ENCODE measurements around the gene CREG1.
A peak's percentile ranks its signal among the peaks of the same experiment; 100 is the strongest.

The CREG1 gene

DNA sequence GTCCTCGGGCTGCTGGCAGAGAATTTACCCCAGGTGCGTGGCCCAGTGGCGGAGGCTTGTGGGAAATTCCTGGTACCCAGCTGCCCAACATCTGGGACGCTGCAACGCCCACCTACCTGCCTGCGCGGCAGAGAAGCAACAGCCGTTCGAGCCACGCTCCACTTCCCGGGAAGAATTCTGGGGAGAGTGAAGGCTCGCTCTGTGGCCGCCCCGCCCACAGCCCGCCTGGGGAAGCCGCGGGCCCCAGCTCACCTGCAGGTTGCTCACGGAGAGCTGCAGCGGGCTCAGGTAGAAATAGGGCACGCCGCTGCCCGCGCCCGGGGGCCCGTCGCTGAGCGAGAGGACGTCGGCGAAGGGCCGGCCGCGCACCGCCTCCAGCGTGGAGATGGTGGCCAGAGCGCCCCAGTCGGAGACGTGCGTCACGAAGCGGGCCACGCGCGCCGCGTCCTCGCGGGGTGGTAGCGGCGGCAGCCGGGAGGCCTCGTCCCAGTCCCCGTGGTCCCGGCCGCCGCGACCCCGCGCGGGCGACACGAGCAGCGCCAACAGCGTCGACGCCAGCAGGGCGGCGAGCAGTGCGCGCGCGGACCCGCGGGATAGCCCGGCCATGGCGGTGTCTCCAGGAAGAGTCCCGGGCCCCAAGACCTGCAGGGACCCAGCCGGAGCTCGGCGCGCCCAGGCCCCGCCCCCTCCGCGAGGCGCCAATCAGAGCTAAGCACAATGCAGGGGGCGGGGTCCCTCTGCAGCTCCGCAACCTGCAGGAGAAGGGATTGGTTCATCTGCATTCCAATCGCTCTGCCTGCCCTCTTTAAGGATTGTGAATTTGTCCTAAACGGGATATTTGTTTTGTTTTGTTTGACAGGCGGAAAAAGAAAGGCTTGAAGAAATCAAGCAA is at the start of gene CREG1:
TSS of gene CREG1 (minus strand) at position 627 of the 892 bp plus-strand sequence.
- peak within 1 kb of the TSS; percentile 67 for H3K4me3 ChIP-seq (ENCODE audit: low read length)
- TF ChIP-seq, protein P1, sequence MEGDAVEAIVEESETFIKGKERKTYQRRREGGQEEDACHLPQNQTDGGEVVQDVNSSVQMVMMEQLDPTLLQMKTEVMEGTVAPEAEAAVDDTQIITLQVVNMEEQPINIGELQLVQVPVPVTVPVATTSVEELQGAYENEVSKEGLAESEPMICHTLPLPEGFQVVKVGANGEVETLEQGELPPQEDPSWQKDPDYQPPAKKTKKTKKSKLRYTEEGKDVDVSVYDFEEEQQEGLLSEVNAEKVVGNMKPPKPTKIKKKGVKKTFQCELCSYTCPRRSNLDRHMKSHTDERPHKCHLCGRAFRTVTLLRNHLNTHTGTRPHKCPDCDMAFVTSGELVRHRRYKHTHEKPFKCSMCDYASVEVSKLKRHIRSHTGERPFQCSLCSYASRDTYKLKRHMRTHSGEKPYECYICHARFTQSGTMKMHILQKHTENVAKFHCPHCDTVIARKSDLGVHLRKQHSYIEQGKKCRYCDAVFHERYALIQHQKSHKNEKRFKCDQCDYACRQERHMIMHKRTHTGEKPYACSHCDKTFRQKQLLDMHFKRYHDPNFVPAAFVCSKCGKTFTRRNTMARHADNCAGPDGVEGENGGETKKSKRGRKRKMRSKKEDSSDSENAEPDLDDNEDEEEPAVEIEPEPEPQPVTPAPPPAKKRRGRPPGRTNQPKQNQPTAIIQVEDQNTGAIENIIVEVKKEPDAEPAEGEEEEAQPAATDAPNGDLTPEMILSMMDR (conservative IDR thresholded peaks at IDR 0.05; ENCODE audit: low read depth, low read length): no peak
- peak; percentile 77 for DNase-seq (ENCODE audit: low read depth)

DNA sequence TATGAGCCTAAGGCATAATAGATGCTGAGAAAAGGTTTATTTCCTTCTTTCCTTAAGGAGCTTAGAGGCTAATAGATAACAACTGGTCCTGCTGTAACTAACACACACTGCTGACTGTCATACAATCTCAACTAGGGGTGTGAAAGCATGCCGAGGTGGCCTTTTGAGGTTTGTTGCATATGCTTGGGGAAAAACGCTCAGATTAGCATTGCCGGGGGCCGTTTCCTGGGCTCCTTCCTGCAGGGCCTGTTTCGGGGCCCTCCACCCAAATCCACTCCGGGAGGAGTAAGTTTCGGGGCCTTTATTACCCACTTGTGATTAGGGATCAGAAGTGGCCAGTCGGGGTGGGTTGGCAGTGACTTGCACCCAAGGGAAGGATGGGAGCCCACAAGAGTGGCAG is 49.3 kb upstream of the CREG1 start:
- H3K4me3 ChIP-seq (ENCODE audit: low read length): no peak overlapping the region
- DNase-seq (ENCODE audit: low read depth): no peak
- TF ChIP-seq, protein P1 (conservative IDR thresholded peaks at IDR 0.05; ENCODE audit: low read depth, low read length): no peak

DNA sequence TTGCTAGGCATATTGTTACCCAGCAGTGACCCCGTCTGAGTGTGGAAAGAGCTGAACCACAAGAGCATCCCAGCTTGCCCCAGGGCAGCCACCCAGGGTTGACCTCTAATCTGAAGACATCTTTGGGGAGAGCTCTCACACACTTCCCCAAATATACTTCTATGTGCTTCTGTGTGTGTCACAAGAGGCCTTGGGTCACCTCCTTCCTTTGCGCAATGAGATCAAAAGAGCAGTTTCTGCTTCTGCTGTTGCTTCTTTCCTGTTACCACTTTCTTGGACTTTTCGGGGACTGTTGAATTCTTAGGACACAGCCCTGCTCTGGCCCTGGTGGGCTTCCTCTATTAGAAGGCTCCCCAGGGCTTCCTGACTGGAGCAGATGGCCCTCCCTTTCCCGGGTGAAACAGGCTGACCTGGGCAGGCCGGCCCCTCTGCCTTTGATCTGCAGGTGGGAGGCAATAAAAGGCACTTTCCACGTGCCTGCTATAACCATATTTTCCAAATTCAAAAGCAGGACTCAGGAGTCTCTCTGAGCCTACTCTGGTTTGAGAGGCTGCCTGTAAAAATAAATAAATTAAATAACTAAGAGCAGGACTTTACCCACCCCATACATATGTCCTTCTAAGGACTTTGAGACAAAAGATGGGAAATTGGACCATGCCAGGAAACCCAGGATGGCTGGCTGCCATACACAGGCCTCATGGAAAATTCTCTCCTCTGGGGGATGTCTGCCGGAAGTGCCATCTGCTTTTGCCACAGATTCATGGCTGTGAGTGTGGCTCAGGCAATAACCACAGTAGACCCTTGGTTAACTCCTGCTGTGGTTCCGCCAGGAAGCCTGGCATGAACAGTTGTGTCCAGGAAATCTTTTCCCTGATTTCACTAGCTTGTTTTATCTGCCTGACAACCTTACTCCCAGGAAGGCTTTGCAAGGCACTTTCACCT is 48.2 kb upstream of the CREG1 start:
- TF ChIP-seq, protein P1 (conservative IDR thresholded peaks at IDR 0.05; ENCODE audit: low read depth, low read length): no peak
- DNase-seq (ENCODE audit: low read depth): no peak
- no peak overlapping the region for H3K4me3 ChIP-seq (ENCODE audit: low read length)

DNA sequence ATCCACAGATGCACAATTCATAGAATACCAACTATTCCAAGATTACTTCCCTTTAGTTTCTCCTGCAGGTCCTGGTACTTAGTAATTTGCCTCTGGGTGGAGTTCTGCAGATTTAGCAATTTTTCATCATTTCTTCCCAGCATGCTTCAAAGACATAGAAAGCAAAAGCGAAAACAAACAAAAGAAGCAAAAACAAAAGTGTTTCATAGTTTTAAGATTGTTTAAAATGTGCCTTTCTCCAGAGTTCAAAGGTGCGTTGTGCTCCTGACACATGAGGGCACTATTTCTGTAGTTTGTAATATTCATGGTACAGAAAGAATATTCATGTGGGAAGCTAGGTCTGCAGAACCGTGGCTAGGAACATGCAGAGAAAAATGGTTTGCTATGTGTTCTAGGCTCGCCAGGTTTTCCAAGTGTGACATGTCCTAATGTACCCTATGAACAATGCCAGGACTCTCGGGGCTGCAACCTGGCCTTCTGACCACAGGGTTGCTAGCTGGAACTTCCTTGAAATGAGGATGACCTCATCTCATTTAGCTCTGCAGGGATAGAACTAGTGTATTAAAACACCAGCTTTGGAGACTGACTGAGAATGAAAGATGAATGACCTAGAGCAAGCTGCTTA is 46.5 kb upstream of the CREG1 start:
- TF ChIP-seq, protein P1 (conservative IDR thresholded peaks at IDR 0.05; ENCODE audit: low read depth, low read length): peak; percentile 44
- no peak overlapping the region for H3K4me3 ChIP-seq (ENCODE audit: low read length)
- no peak for DNase-seq (ENCODE audit: low read depth)

DNA sequence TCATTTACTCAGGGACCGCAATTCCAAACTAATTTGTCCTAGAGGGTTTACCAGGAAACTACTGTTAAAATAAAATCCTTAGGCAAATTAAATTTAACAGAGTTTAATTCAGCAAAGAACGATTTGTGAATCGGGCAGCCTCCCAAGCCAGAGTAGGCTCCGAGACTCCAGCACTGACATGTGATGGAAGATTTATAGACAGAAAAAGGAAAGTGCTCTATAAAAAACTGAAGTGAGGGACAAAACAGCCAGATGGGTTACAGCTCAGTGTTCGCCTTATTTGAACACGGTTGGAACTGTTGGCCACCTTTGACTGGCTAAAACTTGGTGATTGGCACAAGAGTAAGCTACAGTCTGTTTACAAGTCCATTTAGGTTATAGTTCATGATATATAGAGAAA is 41.3 kb upstream of the CREG1 start:
- H3K4me3 ChIP-seq (ENCODE audit: low read length): no peak overlapping the region
- TF ChIP-seq, protein P1 (conservative IDR thresholded peaks at IDR 0.05; ENCODE audit: low read depth, low read length): no peak
- DNase-seq (ENCODE audit: low read depth): no peak

DNA sequence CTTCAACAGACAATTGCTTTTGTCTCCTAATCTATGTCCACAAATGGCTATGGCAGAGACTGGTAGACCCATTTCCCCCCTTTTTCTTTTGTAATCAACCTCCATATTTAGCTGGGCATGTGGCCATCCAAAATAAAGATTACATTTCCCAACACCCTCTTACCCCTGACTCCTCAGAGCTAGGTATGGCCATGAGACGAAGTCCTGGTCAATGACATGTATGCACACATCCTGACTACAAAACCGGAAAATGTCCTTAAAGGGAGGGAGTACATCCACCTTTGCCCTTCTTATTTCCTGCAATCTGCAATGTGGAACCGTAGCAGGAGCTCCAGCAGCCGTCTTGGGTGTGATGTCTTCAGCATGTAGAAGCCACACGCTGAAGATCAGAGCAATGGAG is 40.3 kb upstream of the CREG1 start:
- DNase-seq (ENCODE audit: low read depth): no peak
- no peak overlapping the region for H3K4me3 ChIP-seq (ENCODE audit: low read length)
- TF ChIP-seq, protein P1 (conservative IDR thresholded peaks at IDR 0.05; ENCODE audit: low read depth, low read length): no peak

Measured in retinal pigment epithelial cell (primary cell).